Measurements from ENCODE around the gene ARFGEF2. TPM values are rescaled to one million over a fixed set of nuclear protein-coding genes. Genes with fewer than 3 reads are reported as not detected.
A peak's percentile ranks its signal among the peaks of the same experiment; 100 is the strongest.
"Not testable (repeated sequence)": the region's sequence is repeated elsewhere in the genome, so short reads cannot be mapped to it uniquely, and the experiment has no call there.

ARFGEF2 gene
- total RNA-seq, 8 experiments from 2014 or later, result 13.1 to 34.3 (median 23.9) TPM

DNA sequence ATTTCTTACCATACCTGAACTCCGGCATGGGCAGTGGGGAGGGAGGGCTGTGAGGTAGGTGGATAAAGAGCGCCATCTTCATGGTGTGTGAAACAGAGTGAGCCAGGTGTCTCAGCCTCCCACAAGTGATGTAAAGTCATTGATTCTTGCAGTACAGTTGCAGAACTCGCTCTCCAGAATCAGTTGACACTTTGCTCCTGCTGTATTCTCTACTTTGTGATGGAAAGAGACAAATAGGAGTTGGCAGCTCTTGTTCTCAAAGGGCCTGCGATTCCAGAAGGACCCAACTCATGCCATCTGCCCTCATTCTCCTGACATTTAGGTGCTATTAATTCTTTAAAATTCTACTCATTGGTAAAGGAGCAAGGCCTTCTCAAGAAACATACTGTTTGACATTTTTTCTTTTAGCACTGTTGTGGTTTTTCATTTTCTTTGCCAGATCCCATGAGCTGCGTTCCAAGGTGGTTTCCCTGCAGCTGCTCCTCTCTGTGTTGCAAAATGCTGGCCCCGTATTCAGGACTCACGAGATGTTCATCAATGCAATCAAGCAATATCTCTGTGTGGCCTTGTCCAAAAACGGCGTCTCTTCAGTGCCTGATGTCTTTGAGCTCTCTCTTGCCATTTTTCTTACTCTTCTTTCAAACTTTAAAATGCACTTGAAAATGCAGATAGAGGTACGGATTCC, 49.3 kb downstream of the ARFGEF2 start:
- 80 to 100% (median 95%) methylated on average over 2 to 10 of the region's 10 CpGs for WGBS, 10 experiments
- in situ Hi-C loops (cut with MboI; ENCODE audit: low pct_unique_long_range_greater_than_20kb in 2 of 9, low sequenced_read_pairs in 9 of 9, unreplicated experiment in 9 of 9), result no loop called here
- no peak overlapping the region for H3K27ac ChIP-seq
- peaks cover 0 to under 1% of the 10 kb centered on the region in 2 donors for H3K4me1 ChIP-seq (replicated peaks in 1 of 2)
- H3K4me3 ChIP-seq, result no peak overlapping the region
- no peak for ATAC-seq (replicated peaks in 6 of 8)

GRCh38 chr20:48971956-48972355, 50.4 kb downstream of the ARFGEF2 start:
- in situ Hi-C loops (cut with MboI; ENCODE audit: low pct_unique_long_range_greater_than_20kb in 2 of 9, low sequenced_read_pairs in 9 of 9, unreplicated experiment in 9 of 9), result no loop called here
- ATAC-seq (replicated peaks in 6 of 8), result no peak
- WGBS, 10 experiments, result 67 to 100% (median 80%) methylated on average over 1 of the region's 4 CpGs; no CpG with 5 or more reads in 5 of the 10 experiments
- Histone ChIP-seq H3K4me3 (no peak overlapping the region), H3K4me1 (replicated peaks in 1 of 2) (peaks cover 0 to 3% of the 10 kb centered on the region in 2 donors), H3K27ac (no peak overlapping the region)

- Histone ChIP-seq H3K4me3 (no peak overlapping the region), H3K4me1 (replicated peaks in 1 of 2) (peaks cover 0 to 3% of the 10 kb centered on the region in 2 donors), H3K27ac (no peak overlapping the region)
- WGBS, 10 experiments, result 57 to 100% (median 100%) methylated on average over 1 to 3 of the region's 3 CpGs; no CpG with 5 or more reads in 1 of the 10 experiments
- in situ Hi-C loops (cut with MboI; ENCODE audit: low pct_unique_long_range_greater_than_20kb in 2 of 9, low sequenced_read_pairs in 9 of 9, unreplicated experiment in 9 of 9), result no loop called here
- no peak for ATAC-seq (replicated peaks in 6 of 8)
These were observed 51.3 kb downstream of the ARFGEF2 start for GRCh38 chr20:48972816-48973215.

DNA sequence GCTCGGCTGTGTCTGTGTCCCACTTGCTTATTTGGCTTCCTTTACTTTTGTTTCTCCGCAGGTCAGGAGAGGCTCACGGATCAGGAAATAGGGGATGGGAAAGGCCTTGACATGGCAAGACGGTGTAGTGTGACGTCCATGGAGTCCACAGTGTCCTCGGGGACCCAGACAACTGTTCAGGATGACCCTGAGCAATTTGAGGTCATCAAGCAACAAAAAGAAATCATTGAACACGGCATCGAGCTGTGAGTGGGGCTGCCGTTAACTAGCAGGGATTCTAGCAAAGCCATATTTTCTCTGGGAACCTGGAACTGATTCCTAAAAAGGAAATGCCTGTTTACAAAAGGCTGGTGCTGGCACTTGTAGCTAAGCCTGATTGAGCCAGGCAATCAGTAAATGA, 54.4 kb downstream of the ARFGEF2 start:
- no peak for ATAC-seq (replicated peaks in 6 of 8)
- WGBS, 10 experiments, result 0 to 82% (median 64%) methylated on average over 1 to 9 of the region's 9 CpGs; no CpG with 5 or more reads in 2 of the 10 experiments

DNA sequence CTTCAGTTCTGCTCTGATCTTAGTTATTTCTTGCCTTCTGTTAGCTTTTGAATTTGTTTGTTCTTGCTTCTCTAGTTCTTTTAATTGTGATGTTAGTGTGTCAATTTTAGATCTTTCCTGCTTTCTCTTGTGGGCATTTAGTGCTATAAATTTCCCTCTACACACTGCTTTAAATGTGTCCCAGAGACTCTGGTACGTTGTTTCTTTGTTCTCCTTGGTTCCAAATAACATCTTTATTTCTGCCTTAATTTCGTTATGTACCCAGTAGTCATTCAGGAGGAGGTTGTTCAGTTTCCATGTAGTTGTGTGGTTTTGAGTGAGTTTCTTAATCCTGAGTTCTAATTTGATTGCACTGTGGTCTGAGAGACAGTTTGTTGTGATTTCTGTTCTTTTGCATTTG, 58.5 kb downstream of the ARFGEF2 start:
- WGBS, 10 experiments, result 67 to 100% (median 97%) methylated on average over 1 to 2 of the region's 2 CpGs
- in situ Hi-C loops (cut with MboI; ENCODE audit: low pct_unique_long_range_greater_than_20kb in 2 of 9, low sequenced_read_pairs in 9 of 9, unreplicated experiment in 9 of 9); H3K27ac ChIP-seq; H3K4me1 ChIP-seq (replicated peaks in 1 of 2); H3K4me3 ChIP-seq; ATAC-seq (replicated peaks in 6 of 8): not testable (repeated sequence)

More for the DNA sequence above, 54.4 kb downstream of the ARFGEF2 start:
- H3K4me1 ChIP-seq (replicated peaks in 1 of 2), result peaks cover 0 to 3% of the 10 kb centered on the region in 2 donors
- H3K27ac ChIP-seq, result no peak overlapping the region
- in situ Hi-C loops (cut with MboI; ENCODE audit: low pct_unique_long_range_greater_than_20kb in 2 of 9, low sequenced_read_pairs in 9 of 9, unreplicated experiment in 9 of 9), result no loop called here
- no peak overlapping the region for H3K4me3 ChIP-seq

DNA sequence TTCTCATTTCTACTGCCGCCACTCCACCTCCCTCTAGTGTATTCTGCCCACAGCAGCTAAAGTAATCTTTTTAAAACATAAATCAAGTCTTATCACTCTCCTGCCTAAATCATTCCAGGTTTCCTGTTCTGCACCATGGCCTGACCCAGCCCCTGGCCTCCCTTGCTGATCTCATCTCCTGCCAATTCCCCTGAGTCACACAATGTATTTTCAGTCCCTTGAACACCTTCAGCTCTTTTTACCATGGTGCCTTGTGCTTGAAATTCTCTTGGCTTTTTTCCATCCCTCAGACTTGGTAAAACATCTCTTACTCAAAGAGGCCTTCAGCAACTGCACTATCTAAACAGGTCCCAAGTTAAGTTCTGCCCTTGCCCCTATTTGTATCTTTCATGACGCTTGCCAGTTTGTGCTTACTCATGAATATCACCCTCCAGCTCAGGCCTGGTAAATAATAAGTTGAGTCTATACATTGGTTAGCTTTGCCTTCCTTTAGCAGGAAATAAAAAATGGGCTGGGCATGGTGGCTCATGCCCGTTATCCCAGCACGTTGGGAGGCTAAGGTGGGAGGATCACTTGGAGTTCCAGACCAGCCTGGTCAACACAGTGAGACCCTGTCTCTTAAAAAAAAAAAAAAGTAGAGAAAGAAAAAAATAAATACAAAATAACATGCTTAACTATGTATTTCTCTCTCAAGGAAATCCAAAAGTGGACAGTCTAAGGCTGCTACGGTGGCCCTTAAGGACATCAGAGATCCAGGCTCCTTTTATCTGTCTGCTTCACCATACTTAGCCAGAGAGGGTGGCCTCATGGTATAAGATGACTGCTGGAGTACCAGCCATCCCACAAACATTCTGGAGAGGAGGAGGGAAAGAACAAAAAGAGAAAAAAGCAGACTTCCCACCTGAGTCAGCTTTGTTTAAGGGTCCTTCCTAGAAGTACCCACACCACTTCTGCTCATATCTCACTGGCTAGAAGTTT, 62.2 kb downstream of the ARFGEF2 start:
- 88 to 100% (median 96%) methylated on average over 1 to 5 of the region's 5 CpGs for WGBS, 10 experiments
- no peak overlapping the region for H3K27ac ChIP-seq
- ATAC-seq (replicated peaks in 6 of 8), result peak in 5 of 8 experiments; percentile 15 to 58 (median 47)
- H3K4me3 ChIP-seq, result no peak overlapping the region
- H3K4me1 ChIP-seq (replicated peaks in 1 of 2), result no peaks in the 10 kb centered on the region
- in situ Hi-C loops (cut with MboI; ENCODE audit: low pct_unique_long_range_greater_than_20kb in 2 of 9, low sequenced_read_pairs in 9 of 9, unreplicated experiment in 9 of 9), result no loop called here

DNA sequence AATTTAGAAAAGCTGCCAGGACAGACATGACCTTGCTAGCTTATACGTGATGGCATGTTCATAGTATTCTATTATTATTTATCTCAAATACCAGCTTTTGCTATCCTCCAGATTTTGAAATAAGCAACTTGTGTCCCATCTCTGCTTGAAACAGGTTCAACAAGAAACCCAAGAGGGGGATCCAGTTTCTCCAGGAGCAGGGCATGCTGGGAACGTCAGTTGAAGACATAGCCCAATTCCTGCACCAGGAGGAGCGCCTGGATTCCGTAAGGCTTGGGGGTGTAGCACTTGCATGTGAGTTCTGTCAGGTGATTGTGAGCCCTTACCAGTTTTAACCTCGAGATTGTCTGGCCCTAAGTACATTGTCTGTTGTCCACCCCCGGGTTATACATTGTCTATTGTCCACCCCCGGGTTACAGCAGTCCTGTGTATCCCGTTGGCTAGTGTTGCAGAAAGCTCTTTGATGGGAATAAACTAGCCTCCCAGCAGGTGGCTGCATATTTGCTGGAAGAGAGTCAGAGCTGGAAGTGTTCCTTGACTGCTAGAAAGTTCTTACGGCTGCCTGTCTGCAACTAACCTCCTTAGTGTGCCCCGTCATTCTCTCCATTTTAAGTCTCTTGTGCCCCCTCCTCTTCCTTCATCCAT, 63.2 kb downstream of the ARFGEF2 start:
- Histone ChIP-seq H3K4me3 (no peak overlapping the region), H3K27ac (no peak overlapping the region), H3K4me1 (replicated peaks in 1 of 2) (no peaks in the 10 kb centered on the region)
- ATAC-seq (replicated peaks in 6 of 8), result no peak
- WGBS, 10 experiments, result 73 to 100% (median 83%) methylated on average over 1 to 5 of the region's 10 CpGs; no CpG with 5 or more reads in 2 of the 10 experiments
- in situ Hi-C loops (cut with MboI; ENCODE audit: low pct_unique_long_range_greater_than_20kb in 2 of 9, low sequenced_read_pairs in 9 of 9, unreplicated experiment in 9 of 9), result no loop called here

DNA sequence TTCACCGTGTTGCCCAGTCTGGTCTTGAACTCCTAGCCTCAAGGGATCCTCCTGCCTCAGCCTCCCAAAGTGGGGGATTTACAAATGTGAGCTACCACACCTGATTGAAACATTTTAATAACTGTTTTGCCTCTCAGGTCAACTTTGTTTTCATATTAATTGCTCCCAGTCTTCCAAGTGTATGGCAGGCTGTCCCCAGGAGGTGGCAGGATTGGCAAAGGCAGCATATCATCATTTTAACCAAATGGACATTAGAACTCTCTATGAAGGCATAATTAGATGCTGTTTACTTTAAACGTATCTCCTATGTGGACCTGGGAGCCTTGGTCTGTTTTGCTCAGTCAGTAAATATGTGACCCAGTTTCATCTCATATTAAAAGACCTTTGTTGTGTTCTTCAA, 65.4 kb downstream of the ARFGEF2 start:
- Histone ChIP-seq H3K4me1 (replicated peaks in 1 of 2) (no peaks in the 10 kb centered on the region), H3K4me3 (no peak overlapping the region), H3K27ac (no peak overlapping the region)
- in situ Hi-C loops (cut with MboI; ENCODE audit: low pct_unique_long_range_greater_than_20kb in 2 of 9, low sequenced_read_pairs in 9 of 9, unreplicated experiment in 9 of 9), result no loop called here
- 50 to 100% (median 79%) methylated on average over 1 to 2 of the region's 2 CpGs; no CpG with 5 or more reads in 2 of the 10 experiments for WGBS, 10 experiments
- ATAC-seq (replicated peaks in 6 of 8), result peak in 2 of 8 experiments; percentile 25 to 37

DNA sequence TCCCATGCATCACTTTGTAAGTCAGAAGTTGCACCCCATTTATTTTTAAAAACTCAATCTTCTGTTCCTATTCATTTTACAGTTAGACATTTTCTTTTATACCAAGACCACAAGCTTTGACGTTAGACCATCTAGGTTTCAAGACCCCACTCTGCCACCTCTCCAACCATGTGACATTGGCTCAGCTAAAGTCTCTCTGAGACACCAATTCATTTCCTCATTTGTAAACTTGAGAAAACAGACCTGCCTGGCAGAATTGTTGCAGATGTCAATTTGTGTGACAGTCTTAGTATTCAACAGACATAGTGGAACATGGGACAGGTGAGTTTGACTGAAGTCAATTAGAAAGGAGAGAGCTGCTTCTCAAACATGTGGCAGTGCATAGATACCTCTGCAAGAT, 69.0 kb downstream of the ARFGEF2 start:
- 73 to 100% (median 96%) methylated on average over 1 of the region's 1 CpG; no CpG with 5 or more reads in 2 of the 10 experiments for WGBS, 10 experiments
- no peaks in the 10 kb centered on the region for H3K4me1 ChIP-seq (replicated peaks in 1 of 2)
- ATAC-seq (replicated peaks in 6 of 8), result no peak
- H3K27ac ChIP-seq, result no peak overlapping the region
- H3K4me3 ChIP-seq, result no peak overlapping the region
- in situ Hi-C loops (cut with MboI; ENCODE audit: low pct_unique_long_range_greater_than_20kb in 2 of 9, low sequenced_read_pairs in 9 of 9, unreplicated experiment in 9 of 9), result no loop called here

GRCh38 chr20:48995589-48995988, 74.1 kb downstream of the ARFGEF2 start:
- H3K4me3 ChIP-seq, result no peak overlapping the region
- WGBS, 10 experiments, result 67 to 100% (median 90%) methylated on average over 1 to 4 of the region's 4 CpGs; no CpG with 5 or more reads in 1 of the 10 experiments
- H3K4me1 ChIP-seq (replicated peaks in 1 of 2), result no peaks in the 10 kb centered on the region
- H3K27ac ChIP-seq, result no peak overlapping the region
- no peak for ATAC-seq (replicated peaks in 6 of 8)
- in situ Hi-C loops (cut with MboI; ENCODE audit: low pct_unique_long_range_greater_than_20kb in 2 of 9, low sequenced_read_pairs in 9 of 9, unreplicated experiment in 9 of 9), result no loop called here

- 0 to 95% (median 18%) methylated on average over 1 to 3 of the region's 3 CpGs; no CpG with 5 or more reads in 3 of the 10 experiments for WGBS, 10 experiments
- in situ Hi-C loops (cut with MboI; ENCODE audit: low pct_unique_long_range_greater_than_20kb in 2 of 9, low sequenced_read_pairs in 9 of 9, unreplicated experiment in 9 of 9), result no loop called here
- no peak for ATAC-seq (replicated peaks in 6 of 8)
- Histone ChIP-seq H3K4me3 (no peak overlapping the region), H3K4me1 (replicated peaks in 1 of 2) (no peaks in the 10 kb centered on the region), H3K27ac (no peak overlapping the region)
These were observed 78.7 kb downstream of the ARFGEF2 start for GRCh38 chr20:48999890-49000870.

- in situ Hi-C loops (cut with MboI; ENCODE audit: low pct_unique_long_range_greater_than_20kb in 2 of 9, low sequenced_read_pairs in 9 of 9, unreplicated experiment in 9 of 9), result no loop called here
- ATAC-seq (replicated peaks in 6 of 8), result peak in 2 of 8 experiments; percentile 53 to 86
- WGBS, 10 experiments, result 67 to 100% (median 98%) methylated on average over 1 to 6 of the region's 7 CpGs
- no peaks in the 10 kb centered on the region for H3K4me1 ChIP-seq (replicated peaks in 1 of 2)
- H3K27ac ChIP-seq, result no peak overlapping the region
- no peak overlapping the region for H3K4me3 ChIP-seq
These were observed 80.2 kb downstream of the ARFGEF2 start for GRCh38 chr20:49001741-49002140.

Data from motor neuron (in vitro differentiated cells).